GM21447 (cell line): Measurements from ENCODE around the gene CAMSAP3.
A peak's percentile ranks its signal among the peaks of the same experiment; 100 is the strongest.

Experiments
- ATAC-seq: cut with Tn5 transposase; IDR thresholded peaks from one replicate; pipeline ENCODE4 v1.9.1; 2021; ENCODE audit not compliant: unreplicated experiment

The CAMSAP3 gene

DNA sequence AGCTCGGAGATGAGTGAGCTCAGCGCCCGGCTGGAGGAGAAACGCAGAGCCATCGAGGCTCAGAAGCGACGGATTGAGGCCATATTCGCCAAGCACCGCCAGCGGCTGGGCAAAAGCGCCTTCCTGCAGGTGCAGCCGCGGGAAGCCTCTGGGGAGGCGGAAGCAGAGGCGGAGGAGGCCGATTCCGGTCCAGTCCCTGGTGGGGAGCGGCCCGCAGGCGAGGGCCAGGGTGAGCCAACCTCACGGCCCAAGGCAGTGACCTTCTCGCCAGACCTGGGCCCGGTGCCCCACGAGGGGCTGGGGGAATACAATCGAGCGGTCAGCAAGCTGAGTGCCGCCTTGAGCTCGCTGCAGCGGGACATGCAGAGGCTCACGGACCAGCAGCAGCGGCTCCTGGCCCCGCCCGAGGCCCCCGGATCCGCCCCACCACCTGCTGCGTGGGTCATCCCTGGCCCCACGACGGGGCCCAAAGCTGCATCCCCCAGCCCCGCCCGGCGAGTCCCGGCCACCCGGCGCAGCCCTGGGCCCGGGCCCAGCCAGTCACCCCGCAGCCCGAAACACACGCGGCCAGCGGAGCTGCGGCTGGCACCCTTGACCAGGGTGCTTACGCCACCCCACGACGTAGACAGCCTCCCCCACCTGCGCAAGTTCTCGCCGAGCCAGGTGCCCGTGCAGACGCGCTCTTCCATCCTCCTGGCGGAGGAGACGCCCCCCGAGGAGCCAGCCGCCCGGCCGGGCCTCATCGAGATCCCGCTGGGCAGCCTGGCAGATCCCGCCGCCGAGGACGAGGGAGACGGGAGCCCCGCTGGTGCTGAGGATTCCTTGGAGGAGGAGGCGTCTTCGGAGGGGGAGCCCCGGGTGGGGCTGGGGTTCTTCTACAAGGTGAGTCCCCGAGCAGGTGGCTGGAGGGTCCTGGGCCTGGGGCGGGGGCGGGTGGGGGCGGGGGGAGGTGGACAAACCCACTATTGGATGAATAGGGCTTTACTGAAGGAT, 16.9 kb downstream of the CAMSAP3 start:
- no peak for ATAC-seq

DNA sequence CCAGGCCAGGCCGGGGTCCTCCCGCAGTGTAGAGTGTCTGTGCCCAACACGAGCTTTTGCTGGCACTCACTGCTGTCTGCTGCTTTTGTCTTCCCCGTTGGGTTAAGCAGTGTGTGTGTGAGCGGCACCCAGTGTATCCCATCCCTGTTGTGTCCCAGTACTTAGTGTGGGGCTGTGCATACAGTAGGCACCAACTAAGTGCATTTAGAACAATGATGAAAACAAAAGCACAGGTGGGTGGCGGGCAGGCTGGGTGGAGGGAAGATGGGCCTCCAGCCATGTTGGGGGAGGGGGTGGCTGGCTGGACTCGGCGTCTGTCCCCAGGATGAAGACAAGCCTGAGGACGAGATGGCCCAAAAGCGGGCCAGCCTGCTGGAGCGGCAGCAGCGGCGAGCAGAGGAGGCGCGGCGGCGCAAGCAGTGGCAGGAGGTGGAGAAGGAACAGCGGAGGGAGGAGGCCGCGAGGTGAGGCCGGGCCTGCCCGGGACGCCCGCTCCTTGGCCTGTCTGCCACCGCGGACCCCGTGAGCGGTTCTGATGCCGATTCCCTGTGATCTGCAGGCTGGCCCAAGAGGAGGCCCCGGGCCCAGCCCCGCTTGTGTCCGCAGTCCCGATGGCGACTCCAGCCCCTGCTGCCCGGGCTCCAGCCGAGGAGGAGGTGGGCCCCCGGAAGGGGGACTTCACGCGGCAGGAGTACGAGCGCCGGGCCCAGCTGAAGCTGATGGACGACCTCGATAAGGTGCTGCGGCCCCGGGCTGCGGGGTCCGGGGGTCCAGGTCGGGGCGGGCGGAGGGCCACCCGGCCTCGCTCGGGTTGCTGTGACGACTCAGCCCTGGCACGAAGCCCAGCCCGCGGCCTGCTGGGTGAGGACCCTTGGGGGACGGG, 19.4 kb downstream of the CAMSAP3 start:
- no peak for ATAC-seq

DNA sequence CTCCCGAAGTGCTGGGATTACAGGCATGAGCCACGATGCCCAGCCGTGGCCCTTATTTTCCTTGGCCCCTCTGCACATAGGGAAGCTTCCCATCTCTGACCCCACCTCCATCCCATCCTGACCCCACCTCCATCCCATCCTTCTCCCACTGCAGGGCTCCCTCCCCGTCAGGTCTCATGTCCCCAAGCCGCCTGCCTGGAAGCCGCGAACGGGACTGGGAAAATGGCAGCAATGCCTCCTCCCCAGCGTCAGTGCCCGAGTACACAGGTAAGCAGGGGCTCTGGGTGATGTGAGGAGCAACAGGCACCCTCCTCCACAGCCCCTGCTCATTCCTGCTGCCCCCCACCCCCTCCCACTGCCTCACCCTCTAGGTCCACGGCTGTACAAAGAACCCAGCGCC, 21.5 kb downstream of the CAMSAP3 start:
- no peak for ATAC-seq

DNA sequence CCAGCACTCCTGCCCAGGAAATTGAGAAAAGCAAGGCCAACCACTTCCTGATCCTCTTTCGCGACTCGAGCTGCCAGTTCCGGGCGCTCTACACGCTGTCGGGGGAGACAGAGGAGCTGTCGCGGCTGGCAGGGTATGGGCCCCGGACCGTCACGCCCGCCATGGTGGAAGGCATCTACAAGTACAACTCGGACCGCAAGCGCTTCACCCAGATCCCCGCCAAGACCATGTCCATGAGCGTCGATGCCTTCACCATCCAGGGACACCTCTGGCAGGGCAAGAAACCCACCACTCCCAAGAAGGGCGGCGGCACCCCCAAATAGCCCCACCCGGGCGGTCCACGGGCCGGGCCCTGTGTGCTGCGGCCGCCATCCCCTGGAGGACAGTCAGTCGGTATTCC, 22.1 kb downstream of the CAMSAP3 start:
- no peak for ATAC-seq

DNA sequence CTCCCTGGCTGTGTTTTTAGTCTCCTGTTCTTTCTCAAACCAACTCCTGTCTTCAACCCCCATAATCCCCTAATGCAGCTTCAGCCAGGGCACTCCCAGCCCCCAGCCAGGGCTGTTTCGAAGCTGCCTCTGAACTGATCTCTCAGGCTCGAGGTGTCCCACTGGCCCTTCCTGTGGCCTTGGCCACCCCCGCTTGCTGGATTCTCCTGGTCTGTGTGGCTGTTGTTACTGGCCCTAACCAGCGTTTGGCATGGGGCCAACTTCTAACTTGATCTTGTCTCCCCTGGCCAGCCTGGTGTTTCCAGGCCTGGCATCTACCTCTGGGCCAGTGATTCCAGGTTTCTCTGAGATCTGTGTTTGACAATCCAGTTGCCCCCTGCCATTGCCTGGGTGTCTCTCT, 22.7 kb downstream of the CAMSAP3 start:
- ATAC-seq = no peak

DNA sequence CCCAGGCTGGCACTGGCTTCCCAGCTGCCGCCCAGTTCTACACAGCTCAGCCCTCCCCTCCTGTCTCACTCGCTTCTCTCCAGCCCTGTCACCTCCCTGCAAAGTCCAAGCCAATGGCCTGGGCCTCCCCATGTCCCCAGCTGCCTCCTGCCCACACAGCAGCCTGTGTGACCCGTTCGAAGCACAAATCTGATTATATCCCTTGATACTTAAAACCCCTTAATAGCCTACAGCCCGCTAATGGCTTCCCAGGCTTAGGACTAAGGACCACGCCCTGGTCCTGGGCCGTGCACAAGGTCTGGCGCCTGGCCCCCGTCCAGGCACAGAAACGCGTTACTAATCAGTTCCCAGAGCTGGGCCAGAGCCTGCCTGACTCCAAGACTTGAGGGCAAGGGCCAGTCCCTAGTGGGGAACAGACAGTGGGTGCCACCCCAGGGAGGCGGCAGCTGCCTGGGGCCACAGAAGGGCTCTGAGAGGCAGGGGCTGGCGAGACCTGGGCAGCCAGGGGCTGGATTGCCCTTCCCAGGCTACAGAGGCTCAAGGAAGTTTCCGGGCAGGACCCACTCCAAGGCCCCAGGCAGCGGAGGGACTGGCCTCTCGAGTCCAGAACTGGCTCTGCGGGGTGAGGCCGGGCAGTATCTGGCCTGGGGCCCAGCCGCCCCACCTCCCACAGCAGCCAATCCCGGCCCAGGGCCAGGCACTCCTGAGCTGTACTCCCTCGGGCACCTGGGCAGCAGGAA, 23.3 kb downstream of the CAMSAP3 start:
- no peak for ATAC-seq

DNA sequence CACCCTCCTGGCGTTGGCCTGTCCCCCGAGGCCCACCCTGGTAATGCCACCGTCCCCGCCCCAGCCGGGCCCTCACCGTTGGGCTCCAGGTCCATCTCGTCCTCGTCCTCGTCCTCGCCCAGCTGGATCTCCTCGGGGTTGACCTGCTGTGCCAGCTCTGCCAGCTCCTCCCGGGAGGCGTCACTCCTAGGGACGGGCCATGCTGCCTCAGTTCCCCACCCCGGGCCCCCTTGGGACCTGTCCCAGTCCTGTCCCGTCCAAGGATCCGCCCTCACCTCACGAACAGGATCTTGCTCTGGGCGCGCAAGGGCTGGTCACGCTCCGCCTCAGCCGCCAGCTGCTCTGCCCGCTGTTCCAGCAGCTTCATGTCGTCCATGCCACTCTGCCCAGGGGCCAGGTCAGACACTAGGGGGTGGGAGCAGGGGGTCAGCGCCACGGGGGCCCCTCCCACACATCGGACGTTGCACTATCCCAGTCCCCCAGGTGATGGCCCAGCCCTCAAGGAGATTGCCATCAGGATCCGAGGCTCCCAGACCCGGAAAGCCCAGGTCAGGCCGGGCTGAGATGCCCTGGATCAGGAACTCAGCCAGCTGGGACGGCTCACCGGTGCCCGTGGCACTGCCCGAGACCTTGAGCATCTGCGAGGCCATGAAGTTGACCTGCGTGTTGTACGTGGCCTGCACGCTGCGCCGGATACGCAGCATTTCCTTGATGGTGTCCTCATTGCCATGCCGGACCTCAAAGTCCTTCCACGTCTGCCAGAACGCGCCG, 24.2 kb downstream of the CAMSAP3 start:
- ATAC-seq = no peak

DNA sequence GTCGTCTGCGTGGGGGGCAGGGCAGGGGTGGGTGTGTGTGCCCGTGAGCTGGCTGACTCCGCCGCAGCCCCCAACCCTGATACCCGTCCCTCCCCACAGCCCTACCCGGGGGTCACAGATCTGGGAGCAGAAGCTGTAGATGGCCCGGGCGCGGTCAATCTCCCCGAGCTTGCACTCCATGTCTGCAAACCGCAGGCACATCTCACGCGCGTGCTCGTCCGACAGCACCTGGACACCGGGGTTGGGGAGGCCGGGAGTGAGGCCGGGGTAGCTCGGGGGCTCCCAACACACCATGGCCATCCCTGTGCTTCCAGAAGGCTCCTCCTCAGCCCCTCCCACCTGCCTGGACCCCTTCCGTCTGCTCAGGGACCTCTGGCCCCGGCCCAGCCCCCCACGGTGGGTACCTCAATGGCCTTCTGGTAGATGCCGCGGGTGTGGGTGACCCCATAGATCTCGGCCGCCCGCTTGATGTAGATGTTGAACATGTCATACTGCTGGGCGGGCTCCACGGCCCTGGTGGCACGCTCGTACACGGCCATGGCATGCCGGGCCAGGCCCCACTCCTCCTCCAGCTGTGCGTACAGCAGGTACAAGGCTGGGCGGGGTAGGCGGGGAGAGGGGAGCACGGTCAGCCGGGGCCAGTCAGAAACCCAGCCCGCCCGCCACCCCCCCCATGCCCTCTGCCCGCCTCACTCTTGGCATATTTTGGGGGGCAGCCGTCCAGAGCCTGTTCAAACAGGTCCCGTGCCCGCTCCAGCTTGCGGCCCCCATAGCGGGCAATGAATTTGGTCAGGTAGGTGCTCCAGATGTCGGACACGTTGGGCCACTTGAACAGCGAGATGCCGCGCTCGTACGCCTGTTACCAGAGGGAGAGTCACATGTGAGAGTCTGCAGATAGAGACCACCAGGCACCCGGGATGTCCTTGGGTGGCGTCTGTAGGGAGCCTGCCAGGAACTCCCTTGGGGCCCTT, 25.1 kb downstream of the CAMSAP3 start:
- ATAC-seq = no peak

DNA sequence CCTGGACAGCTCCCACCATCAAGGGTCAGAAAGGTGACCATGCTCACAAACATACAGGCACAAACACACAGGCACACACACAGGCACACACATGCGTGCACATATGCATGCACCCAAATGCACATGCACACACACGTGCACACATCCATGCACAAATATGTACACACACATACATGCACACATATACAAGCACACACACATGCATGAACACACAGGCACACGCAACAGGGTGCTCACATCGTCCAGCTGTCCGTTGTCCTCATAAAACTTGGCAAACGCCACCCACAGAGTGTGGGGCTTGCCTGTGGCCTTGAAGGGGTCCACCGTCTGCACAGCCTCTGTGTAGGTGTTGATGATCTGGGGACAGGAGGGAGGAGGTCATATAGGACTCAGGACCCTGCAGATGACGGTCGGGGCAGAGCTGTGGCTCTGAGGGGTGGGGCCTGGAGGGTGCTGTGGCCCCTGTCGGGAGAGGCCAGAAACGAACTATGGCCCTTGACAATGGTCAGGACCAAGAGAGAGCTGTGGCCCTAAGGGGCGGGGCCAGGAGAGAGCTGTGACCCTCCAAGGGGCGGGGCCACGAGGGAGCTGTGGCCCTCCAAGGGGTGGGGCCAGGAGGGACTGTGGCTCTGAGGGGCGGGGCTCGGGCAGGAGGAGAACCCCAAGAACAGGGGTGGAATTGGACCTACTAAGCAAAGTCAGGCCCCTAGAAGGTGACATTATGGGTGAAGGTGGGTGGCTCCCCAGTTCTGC, 27.4 kb downstream of the CAMSAP3 start:
- ATAC-seq = no peak

DNA sequence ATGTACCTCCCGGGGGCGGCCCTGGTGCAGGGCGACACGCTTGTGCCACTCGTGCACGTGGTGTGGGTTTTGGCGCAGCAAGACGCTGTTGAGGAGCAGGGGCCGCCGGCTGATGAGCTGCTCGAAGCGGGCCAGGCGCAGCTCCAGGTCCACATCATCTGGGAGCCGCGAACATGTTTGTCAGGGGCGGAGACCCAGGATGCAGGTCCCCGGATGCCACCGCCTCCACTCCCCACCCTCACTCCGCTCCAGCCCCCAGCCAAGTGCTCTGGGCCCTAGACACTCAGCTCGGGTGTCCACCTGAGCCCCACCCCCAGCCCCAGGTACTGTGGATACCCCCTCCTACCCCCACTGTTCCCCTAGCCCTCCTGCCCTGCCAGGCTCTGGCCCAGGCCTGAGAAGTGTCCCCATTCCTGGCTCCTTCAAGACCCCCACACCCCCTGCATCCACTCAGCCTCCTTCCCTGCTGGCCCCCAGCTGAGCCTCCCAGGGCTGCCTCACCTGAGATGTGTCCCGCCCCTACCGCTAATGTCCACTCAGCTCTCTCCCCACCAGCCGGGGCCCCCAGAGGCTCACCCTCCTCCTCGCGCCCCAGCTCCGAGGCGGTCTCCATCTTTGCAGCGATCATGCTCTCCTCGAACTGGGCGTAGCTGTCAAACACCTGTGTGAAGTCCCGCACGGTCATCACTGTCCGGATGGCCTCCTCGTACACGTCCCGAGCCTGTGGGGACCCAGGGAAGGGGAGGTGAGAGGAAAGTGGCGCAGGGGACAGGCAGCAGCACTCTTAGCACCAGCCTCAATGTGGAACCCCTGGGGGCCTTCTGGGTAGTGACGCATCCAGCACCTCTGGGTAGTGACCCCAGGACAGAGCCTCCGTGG, 28.3 kb downstream of the CAMSAP3 start:
- no peak for ATAC-seq

DNA sequence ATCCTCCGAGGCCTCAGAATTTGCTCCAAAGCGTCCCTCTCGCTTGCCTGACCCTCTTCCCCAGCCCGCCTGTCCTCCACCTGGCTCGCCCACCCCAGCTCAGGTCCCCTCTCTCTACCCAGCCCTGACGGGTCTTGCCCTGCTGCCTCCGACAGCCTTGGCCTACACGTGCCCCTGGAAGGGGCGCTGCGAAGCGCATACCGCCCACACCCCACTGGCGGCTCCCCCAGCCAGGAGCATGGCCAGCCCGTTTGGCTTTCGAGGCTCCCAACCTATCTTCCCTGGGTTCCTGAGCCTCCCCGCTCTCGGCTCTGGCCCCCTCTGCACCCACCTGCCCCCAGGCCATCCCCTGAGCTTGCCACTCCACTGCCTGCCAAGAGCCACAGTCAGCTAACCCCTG, 29.1 kb downstream of the CAMSAP3 start:
- ATAC-seq = no peak

DNA sequence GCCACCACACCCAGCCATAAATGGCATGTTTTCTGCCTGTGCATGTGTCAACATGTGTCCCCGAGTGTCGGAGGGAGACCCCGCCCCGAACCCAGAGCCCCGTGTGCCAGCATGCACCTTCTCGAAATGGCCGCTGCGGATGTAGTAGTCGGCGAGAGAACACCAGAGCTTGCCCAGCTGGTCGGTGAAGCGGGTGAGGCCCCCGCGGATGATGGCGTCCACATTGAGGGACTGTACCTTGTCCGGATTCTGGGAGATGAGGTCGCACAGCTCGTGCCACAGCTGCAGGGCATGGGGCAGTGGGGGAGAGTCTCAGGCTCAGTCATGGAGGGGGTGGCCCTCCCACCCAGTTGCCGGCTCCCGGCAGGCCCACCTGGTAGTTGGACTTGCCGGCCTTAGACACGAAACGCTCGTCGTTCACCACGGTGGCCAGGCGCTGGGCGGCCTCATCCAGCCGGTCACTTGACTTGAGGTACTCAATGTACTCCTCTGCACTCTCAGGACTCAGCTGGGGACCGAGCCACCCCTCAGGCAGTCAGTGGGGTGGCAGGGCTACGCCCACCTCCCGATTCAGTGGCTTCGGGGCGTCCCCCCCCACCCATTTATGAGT, 30.2 kb downstream of the CAMSAP3 start:
- no peak for ATAC-seq

DNA sequence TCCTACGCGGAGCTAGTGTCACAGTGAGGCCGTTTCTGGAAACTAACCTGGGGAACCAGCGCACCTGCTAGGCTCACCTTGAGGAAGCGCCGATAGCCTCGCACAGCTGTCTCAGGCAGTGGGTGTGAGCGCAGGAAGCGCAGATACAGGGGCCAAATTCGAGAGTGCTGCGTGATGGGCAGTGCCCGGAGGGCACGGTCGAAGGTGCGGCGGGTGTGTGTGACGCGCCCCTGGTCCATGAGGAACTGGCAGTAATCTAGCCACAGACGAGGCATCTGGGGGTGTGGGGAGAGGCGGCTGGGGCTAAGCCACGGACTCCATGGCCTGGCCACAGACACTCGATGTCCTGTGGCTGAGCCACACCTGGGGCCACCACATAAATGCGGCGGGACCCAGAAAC, 31.5 kb downstream of the CAMSAP3 start:
- ATAC-seq = no peak

DNA sequence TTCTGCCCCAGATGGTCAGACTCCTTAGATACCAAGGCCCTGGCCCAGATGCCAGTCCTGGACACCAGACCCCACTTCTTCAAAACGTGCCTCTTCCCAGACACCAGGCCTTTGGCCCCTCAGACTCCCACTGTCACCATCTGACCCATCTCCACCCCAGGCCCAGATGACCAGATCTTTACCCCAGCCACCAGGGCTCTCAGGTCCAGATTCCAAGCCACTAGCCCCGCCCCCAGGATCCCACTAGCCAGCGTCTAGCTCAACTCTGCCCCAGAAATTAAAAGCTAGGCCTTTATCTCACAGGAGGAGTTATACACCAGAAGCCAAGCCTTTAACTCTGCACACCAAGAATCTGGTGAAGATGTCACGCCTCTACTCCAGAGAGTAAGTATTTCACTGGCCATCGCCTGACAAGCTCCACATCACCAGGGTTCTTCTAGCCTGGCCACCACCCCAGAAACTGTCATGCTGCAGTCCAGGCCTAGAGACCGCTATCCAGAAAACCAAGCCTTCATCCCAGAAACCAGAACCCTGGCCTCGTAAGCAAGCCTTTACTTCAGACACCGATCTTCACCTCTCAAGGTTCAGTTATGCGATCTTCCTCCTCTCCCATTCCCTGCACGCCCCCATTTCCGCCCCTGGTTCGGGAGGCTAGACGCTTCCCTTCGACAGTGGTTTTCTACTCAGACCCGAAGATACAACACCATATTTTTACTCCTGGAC, 33.1 kb downstream of the CAMSAP3 start:
- ATAC-seq = no peak

DNA sequence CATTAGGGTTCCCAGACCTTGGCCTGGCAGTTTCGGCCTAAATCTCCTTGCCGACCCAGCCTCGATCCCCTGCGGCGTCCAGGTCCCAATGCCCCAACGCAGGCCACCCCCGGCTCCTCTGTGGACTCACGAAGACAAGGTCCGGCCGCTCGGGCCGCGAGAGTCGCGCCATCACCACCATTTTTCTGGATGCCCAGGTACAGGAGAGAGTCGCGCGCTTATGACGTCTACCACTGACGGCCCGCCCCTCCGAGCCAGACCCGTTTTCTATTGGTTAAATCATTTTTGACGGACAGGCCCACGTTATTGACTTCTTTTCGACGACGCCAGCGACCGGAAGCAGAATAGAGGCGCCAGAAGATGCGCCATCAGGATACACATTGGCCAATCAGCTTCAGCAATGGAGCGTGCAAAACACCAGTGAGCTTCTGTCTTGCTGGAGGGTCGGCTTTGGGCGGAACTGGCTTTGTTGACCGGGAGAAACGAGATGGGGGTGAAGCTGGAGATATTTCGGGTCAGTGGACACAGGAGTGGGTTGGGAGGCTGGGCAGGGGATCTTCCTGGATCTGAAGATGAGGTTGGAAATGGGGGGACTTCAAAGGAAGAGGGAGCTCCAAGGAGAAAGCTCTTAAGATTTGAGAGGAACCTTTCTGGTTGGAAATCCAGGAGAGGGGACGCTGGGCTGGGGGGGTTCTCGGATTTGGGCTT, 33.8 kb downstream of the CAMSAP3 start, which contains the start of the genes PET100 and XAB2:
PET100 (plus strand) TSS at position 447 of the 708 bp plus-strand sequence; CDS start at position 488, 41 bp downstream.
XAB2 (minus strand) TSS at position 199 of the 708 bp plus-strand sequence; CDS start at position 181, 18 bp downstream.
- peak; percentile 88 for ATAC-seq

DNA sequence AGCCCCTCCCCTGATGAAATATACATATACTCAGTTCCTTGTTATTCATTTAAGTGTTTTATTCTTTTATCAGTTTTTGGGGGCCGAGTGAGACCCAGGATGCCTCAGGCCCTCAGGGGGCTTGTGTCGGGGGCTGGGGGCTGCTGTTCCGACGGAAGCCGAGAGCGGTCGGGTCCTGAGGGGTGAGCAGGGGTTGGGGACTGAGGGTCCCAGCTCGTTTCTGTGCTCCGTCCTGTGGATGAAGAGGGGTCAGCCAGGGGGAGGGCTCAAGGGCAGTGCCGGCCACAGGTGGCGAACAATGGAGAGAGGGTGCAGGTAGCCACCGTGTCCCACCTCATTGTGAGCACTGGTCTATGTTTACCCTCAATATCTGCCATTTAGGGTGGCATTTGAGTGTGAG, 35.9 kb downstream of the CAMSAP3 start:
- no peak for ATAC-seq
